Dedifferentiated amniotic fluid mesenchymal stem cell (primary cell): ENCODE data around the gene ATP5F1E.

Source experiments
- DNase-seq: peaks from one replicate; pipeline ENCODE4 v3.0.0-alpha.2; 2016; ENCODE audit errors: extremely low spot score

ATP5F1E gene

DNA sequence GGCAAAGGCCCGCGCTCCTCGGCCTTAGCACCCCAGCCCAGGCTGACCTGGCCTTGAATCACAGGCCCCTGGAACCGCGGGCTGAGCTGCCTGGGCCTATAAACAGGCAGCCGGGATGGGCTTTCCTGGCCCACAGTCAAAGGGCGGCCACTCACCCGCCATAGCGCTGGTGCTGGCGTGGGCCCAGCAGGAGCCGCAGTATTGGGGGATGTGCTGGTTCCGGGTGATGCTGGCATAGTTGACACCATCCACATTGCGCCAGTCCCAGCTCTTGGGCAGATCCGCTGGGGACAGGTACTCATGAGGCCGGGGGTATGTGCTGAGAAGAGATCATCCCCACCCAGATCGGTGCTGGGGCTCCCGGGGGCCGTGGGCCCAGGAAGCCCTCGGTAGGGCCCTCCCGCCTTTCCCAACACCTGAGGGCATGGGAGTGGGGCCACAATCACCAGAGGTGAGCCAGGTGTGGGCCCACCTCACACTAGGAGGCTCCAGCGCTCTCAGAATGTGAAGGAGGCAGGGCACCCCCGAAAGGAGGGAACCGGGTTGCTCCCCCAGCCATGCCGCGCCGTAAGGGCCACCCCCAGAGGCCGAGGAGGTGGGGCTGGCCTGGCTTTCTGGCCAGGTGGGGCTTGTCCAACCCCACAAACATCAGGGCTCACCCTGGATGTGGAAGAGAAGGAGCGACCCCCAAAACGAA lies 25.8 kb downstream of the ATP5F1E start:
- no peak for DNase-seq

DNA sequence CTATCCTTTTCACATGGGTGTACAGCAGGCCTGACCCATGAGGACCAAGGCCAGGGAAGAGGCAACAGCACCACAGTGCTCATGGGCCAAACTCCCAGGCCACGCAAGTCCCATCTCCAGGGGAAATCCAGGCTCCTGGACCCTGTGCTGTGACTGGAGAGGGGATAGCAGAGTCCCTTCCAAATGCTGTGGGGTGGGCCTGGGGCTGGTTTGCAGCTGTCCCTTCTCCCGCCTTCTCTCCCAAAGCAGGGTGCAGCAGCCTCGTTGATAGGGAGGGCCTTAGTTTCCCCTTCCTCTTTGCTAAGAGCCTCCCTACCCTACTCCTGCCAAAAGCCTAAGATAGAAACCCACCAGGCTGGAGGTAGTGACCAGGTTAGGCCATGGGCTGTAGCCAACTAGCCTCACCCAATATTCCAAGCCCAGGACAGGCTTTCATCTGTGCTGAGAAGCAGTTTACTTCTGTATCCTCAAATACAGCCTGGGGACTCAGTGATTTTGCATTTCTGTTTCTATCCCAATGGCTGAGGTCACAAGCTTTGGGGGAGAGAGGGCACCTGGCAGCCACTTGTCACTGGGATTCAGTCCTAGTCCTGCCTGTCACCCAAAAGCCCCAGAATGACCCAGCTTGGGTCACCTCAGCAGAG lies 26.5 kb downstream of the ATP5F1E start:
- no peak for DNase-seq

DNA sequence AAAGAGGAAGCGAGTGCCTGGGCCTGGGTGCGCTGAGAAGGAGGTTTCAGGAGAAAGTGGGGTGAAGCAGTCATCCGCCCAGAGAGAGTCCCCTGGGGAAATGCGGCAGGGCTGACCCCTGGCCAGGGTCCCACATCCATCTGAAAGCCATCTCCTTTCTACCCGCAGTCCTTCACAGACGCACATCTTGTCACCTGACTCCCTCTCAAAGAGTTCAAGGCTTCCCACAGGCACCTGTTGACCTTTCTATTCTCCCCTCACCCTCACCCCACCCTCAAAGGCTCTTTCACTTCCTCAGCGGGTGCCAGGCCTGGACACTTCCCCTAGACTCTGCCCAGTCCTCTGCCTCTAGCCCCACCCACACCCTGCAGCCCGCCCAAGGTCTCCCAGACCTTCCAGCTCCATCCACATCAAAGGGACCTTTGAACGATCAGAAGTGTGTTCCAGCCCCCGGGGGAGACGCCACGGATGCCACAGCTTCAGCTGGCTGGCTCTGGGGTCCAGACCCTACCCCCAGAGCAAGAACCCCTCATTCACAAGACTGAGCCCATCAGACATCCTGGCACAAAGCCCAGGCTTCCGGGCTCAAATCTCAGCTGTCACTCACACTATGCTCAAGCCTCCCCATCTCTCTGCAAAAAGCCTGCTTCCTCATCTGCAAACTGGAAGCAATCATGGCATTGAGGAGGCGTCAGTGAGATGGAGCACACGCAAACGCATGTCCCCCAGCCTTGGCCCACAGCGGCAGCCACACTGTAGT lies 27.2 kb downstream of the ATP5F1E start:
- DNase-seq = no peak

DNA sequence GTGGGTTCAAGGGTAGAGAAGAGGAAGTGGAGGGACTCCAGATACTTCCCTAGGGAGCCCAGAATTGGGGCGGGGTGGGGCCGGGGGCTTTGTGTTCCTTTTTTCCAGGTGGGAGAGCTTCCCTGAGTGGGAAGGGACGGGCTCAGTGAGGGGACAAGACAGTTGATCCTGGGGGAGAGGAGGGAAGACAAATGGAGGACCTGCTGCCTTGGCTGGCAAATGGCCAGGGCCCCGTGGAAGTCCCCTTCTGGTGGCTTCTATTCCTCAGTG lies 27.7 kb downstream of the ATP5F1E start:
- DNase-seq = no peak

DNA sequence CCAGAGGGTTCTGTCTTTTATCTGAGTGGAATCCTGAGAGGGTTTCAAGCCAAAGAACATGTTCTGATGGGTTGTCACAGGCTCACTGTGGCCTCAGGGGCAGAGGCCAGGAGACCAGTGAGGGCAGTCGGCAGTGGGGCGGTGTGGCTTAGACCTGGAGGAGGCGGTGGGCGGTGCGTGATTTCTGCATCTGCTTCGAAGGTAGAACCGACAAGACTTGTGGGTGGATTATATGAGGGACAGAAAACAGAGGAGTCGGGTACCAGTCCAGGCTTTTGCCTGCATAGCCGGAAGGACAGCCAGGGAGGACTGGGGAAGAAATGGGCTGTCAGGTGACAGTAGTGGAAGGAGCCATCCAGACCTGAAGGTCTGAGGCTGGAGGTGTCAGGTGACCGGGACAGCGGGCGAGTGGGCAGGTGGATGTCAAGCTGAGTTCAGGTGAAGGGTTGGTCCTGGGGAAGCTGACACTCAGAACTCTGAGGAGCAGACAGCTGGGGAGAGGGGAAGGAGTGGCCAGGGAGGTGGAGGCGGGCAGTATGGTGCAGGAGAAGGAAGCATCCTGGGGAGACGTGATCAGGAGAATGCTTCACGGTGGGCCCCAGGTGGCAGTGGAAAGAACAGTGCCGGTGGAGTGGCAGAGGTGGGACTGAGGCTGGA lies 28.2 kb downstream of the ATP5F1E start:
- no peak for DNase-seq

DNA sequence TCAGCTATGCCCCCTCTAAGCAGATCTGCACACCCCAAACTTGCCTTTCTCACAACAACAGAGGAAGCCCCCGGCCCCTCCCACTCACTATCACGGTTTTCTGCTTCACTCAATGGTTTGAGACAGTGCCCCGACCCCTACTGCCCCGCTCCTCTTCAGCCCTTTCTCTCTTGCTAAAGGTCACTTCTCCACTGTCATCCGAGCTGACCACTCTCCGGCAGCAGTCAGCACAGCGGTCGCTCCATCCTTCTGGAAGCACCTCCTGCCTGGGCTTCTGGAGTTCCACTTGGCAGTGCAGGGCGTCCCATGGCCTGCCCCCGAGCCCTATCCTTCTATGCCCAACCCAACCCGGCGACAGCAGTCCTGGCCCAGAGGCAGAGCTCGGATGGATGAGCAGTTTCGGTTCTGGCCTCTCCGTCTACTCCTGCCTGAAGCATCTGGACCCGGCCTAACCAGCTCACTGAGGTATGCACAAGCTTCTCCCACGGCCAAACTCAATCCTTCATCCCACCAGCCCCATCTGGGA lies 29.2 kb downstream of the ATP5F1E start:
- DNase-seq = no peak

DNA sequence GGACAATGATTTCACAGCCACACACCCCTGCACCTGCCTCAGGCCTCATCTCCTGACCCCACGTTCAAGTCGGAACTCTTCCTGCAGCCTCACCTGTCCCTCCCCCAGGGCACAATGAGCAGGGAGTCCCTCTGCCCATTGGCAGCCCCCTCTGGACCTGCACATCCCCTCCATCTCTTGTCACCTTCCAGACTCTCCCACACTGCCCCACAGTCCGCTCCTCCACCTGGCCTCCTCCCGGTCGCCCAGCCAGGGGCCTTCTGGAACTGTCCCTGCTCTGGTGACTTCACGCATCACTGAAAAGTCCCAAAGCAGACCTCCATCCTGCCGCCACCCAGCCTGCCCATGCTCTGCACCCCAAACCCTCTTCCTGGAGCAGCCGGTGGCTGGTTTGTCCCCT lies 29.7 kb downstream of the ATP5F1E start:
- DNase-seq = no peak

DNA sequence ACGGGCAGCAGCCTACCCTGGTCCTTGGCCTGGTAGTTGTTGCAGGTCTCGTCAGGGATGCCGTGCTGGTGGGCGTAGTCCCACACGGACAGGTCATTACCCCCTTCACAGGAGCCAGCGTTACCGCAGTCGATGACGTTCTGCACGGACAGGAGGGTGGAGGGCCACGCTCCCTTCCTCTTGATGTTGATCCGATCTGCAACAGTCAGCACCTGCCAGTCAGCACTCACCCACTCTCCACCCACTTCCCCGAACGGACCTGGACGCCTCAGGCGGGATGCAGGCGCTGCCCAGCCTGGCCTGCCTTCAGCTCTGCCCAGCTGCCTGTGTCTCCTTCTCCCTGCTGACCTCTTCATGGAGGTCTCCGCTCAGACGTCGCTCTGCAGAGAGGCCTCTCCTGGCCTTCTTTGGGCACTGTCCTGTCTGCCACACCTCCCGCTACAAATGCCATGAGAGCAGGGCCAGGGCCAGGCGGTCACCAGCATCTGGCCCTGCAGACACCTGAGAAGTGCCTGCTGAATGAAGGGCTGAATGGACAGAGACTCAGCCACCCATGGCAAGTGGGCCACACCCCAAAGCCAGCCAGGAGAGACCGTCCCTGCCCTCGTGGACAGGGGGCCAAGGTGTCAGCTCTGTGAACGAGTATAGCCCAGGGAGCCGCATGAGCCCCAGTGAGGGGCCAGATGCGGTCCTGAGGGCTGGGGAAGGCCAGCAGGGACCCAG lies 30.5 kb downstream of the ATP5F1E start:
- DNase-seq = no peak

DNA sequence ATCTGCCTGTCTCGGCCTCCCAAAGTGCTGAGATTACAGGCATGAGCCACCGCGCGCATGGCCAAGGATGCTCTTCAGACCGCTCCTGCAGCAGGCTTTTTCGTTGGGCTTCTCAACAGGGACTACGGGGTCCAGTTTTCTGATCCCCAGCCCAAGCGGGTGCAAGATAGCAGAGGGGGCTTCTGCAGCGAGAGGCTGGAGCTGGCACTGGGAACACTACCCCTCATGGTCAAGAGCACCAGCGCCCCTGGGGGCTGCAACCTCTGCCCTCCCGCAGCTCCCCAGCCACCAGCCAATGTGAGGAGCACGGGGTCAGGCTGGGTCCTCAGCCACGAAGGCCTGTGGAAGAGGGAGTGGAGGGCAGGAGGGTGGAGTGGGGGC lies 31.1 kb downstream of the ATP5F1E start:
- DNase-seq = no peak

DNA sequence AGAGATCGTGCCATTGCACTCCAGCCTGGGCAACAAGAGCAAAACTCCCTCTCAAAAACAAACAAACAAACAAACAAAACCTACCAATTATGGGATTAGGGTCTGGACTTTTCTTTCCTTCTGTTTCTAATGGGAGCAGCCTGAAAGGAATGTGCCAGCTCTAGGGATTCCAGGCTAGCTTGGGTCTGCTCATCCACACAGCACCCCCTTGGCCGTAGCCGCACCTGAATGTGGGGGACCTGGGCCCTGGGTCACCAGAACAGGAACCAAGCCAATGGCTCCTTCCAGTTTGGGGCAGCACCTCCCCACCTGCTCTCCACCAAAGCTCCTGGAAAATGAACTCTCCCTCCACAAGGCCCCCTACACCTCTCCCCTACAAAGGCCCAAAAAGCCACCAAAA lies 31.8 kb downstream of the ATP5F1E start:
- DNase-seq = no peak

DNA sequence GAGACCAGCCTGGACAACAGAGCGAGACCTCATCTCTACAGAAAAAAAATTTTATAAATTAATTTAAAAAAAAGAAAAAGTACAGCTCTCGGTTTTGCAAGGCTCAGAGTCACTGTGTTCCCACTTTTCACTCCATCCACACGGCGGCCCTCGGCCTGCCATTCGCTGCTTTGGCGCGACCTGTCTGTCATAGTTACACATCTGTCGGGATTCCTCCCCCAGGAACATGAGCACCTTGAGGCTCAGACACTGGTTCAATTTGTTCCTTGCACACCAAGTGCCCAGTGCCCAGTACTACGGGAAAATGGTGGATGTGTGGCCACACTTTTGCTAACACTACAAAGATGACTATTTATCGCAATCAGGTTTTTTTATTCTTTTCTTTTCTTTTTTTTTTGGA lies 33.5 kb downstream of the ATP5F1E start:
- DNase-seq = no peak

DNA sequence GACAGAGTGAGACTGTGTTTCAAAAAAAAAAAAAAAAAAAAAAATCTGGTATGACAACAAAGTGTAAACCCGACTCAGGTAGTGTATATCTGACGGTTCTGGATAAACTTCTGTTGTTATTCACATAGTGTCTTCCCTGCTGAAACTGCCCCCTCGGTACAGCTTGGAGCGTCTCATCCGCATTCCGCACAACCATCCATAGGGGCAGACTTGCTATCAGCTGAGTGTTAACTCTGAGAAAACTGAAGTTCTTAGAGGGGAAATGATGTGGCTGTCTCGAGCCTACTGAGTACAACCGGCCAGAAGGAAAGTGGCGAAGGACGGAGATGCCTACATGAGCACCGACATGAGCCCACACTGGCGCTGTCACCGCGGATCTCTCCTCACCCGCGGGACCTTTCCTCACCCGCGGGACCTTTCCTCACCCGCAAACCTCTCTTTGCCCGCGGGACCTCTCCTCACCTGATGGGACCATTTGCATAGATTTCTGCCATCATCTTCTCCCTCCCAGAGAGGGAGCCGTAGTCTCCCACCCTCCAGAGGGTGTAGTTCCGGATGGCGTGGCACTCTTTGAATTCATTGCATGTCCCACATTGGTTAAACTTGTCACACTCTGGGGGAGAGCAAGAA lies 34.9 kb downstream of the ATP5F1E start:
- DNase-seq = no peak

DNA sequence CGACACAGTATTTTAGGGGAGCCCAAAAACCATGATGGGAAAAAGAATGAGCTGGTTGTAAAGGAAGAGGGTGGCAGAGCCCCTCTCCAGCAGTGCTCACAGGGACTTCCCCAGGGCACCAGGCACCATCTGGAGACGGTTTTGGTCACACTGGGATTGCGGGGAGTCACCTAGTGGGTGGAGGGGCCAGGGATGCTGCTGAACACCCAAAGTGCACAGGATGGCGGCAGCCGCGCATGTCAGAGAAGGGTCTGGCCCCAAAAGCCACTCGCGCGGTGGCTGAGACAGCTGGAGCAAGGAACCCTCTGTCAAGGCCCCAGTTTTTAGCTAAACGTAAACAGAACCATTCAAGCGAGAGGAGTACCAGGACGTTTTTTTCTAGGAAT lies 35.9 kb downstream of the ATP5F1E start:
- DNase-seq = no peak

DNA sequence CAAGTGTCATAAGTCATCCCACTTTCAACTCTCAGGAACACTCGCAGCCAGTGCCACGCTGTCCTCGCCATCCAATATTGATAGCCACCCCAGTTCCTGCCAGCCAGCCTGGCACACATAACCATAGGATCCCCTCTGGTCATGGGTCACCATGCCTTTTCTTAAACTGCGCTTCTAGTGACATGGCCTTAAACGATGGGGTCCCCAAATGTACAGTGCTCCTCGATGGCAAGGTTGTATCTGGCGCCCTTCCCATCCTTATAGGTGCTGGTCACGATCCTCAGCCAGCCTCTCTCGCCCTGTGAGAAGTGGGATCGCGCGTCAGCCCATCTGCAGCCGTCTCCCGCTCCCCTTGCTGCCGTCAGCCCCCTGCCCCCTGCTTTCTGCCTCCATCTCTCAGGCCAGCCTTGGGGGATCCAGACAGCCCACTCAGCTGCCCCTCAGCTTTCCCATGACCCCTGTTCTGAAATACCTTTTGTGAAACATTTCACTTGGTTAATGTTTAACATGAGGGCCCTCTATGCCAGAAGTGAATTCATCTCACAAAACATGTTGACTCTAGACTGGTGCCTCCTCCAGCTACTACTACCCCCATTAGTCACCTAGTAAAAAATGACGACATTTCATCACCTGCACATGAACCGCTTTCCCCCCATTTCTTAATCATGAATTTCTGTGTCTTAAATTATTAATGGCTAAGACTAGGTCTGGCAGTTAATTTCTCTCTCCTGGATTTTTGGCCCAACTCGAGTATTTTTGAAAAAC lies 36.5 kb downstream of the ATP5F1E start:
- no peak for DNase-seq

DNA sequence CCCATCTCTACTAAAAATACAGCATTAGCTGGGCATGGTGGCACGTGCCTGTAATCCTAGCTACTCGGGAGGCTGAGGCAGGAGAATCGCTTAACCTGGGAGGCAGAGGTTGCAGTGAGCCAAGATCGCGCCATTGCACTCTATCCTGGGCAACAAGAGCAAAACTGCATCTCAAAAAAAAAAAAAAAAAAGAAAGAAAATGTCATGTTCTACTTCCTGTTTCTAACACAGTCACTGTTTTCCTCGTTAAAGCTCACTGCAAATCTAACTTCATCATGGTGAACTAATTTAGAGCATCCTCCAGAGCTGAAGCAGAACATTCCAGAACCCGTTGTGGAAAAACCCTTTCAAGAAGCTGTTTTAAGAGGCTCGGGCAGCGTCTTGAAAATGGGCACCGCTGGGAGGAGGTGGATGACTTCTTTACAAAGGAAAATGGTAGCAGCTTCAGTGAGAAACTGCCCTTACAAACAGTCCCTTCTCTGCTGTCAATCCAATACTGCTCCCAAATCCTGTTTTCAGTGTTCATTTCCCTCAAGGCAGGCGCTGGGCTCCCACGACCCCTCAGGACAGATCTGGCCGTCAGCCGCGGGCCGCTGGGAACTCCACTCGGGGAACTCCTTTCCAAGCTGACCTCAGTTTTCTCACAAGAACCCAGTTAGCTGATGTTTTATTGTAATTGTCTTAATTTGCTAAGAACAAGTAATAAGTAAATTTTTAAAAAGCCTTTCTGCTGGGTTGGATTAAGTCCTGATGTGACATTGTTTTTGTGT lies 37.6 kb downstream of the ATP5F1E start:
- DNase-seq = no peak

DNA sequence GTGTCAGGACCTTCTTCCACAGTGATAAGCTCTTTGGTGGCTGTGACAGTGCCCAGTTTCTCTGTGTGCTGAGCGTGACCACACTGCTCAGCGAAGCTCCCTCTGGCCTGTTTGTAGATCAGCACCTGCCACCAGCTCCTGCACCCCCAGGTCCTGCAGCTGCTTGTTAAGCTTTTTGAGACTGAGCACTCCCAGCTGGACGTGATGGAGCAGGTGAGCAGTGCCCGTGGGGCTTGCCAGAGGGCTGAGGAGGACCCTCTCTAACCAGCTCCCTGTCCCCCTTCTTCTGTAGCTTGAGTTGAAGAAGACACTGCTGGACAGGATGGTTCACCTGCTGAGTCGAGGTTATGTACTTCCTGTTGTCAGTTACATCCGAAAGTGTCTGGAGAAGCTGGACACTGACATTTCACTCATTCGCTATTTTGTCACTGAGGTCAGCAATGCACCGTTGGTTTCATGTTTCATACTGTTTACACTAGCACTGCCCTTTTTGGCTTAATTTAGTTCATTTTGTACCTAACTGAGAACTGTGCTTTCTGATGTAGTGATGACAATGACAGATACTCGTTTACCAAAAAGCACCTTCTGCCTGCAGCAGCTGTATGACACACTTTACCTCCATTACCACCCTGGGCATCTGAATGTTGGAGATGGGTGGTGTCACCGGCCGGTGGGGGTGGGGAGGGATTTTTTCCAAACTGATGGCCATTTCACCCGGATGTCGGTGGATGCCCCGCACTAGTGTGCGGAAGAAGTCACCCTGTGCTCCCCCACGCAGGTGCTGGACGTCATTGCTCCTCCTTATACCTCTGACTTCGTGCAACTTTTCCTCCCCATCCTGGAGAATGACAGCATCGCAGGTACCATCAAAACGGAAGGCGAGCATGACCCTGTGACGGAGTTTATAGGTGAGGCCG lies 38.5 kb downstream of the ATP5F1E start:
- no peak for DNase-seq

DNA sequence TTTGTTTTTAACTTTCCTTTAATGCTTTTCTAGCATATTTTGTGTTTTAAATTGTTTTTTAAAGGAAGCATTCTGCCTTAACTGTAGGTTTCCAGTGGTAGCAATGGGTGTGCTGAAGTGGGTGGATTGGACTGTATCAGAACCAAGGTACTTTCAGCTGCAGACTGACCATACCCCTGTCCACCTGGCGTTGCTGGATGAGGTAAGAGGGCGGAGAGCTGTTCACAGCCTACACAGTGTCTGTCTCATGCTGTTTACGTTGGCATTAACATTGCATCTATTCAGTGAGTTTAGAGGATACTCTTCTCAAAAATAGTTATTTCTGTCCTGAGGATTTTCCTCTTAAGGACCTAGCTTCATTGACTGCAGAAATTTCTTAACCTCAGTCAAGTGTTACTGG lies 39.2 kb downstream of the ATP5F1E start:
- no peak for DNase-seq

DNA sequence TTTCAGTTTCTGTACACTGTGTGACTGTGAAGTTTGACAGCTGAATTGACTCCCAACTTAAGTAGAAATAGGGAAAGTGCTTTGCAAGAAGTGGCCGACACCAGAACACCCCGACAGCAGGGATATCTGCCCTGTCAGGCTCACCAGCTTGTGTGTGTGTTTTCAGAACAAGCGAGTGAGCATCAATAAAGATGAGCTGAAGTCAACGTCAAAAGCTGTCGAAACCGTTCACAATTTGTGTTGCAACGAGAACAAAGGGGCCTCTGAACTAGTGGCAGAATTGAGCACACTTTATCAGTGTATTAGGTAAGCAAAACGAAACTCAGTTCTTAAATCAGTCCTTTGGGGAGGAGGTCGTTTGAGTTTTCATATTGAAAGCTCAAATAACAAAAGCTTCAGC lies 40.4 kb downstream of the ATP5F1E start:
- no peak for DNase-seq
